Kasumi-1 (cell line): ENCODE results near the gene GLYR1.

Experiments
- DNase-seq, 2 experiments: peaks; one replicate each; lab custom pipeline; 2025; lab: John Stamatoyannopoulos, UW

The GLYR1 gene

GRCh38 chr16:4805231-4805630 lies 41.9 kb downstream of the GLYR1 start:
- no peak for DNase-seq

- DNase-seq, result no peak
Observed at GRCh38 chr16:4803898-4804762, 43.0 kb downstream of the GLYR1 start.

GRCh38 chr16:4803401-4803844 lies 43.7 kb downstream of the GLYR1 start:
- no peak for DNase-seq

GRCh38 chr16:4802659-4803287 lies 44.3 kb downstream of the GLYR1 start:
- DNase-seq, result peak; percentile 65 to 71

- peak; percentile 1 to 24 for DNase-seq
Observed at GRCh38 chr16:4801962-4802658, 45.0 kb downstream of the GLYR1 start, which contains the start of gene ROGDI. Gene ROGDI (minus strand): TSS chr16:4802633. CDS start chr16:4802571, 62 bp downstream.

GRCh38 chr16:4801051-4801961 lies 45.8 kb downstream of the GLYR1 start:
- no peak for DNase-seq

- DNase-seq, result peak; percentile 57 to 62
Observed at GRCh38 chr16:4800290-4801041, 46.6 kb downstream of the GLYR1 start.

GRCh38 chr16:4799171-4799855 lies 47.8 kb downstream of the GLYR1 start:
- DNase-seq, result no peak

GRCh38 chr16:4798456-4798855 lies 48.6 kb downstream of the GLYR1 start:
- no peak for DNase-seq

- no peak for DNase-seq
Observed at GRCh38 chr16:4797805-4798252, 49.3 kb downstream of the GLYR1 start.

- DNase-seq, result no peak
Observed at GRCh38 chr16:4796982-4797804, 49.9 kb downstream of the GLYR1 start.

GRCh38 chr16:4795828-4796572 lies 51.1 kb downstream of the GLYR1 start:
- no peak for DNase-seq

- DNase-seq, result no peak
Observed at GRCh38 chr16:4795181-4795827, 51.8 kb downstream of the GLYR1 start, which contains the start of gene SMIM22. Gene SMIM22 (plus strand): TSS chr16:4795369. CDS start chr16:4795735, 366 bp downstream.

- no peak for DNase-seq
Observed at GRCh38 chr16:4792951-4793513, 54.1 kb downstream of the GLYR1 start.

- no peak for DNase-seq
Observed at GRCh38 chr16:4790871-4791270, 56.2 kb downstream of the GLYR1 start.

- no peak for DNase-seq
Observed at GRCh38 chr16:4790261-4790660, 56.8 kb downstream of the GLYR1 start.

GRCh38 chr16:4788910-4789309 lies 58.2 kb downstream of the GLYR1 start:
- no peak for DNase-seq
